H1 (cell line): ENCODE results near the gene CHRNA3. TPM values are rescaled to one million over a fixed set of nuclear protein-coding genes. Genes with fewer than 3 reads are reported as not detected.

Experiments
- CTCF ChIA-PET: fragments of 300-600 bp; sonication (Branson Sonifier 250); formaldehyde crosslinking; loops from one replicate; lab custom pipeline; 2021; ENCODE audit not compliant: partially characterized antibody; lab: Charles Lee
- POLR2A ChIA-PET: fragments of 300-600 bp; sonication (Branson Sonifier 250); formaldehyde crosslinking; loops from one replicate; lab custom pipeline; 2021; ENCODE audit warnings: inconsistent platforms; ENCODE audit not compliant: partially characterized antibody; lab: Charles Lee
- DNase-seq, 2 experiments: peaks; one replicate each; pipeline versions ENCODE4 v3.0.0 to v3.0.0-alpha.2; 2010 to 2022; ENCODE audit warnings: low spot score in 2 of 2, low read depth in 1 of 2, mixed read lengths in 1 of 2
- FAIRE-seq: peaks from 2 replicates; lab custom pipeline; 2011; peaks lifted over from hg19 to GRCh38; lab: Jason Lieb, UNC
- H2AFZ ChIP-seq: 2 replicates; pipeline ENCODE4 v1.8.1; 2012; ENCODE audit warnings: low read length, inconsistent platforms
- H2AK5ac ChIP-seq: 2 replicates; pipeline ENCODE4 v1.6.1; 2013; ENCODE audit warnings: low read depth, low read length
- H2BK120ac ChIP-seq: replicated peaks from 2 replicates; pipeline ENCODE3; 2013; ENCODE audit warnings: low read depth, low read length, inconsistent platforms
- H2BK12ac ChIP-seq: 2 replicates; pipeline ENCODE4 v1.6.1; 2013; ENCODE audit warnings: low read depth, low read length
- H2BK15ac ChIP-seq: 2 replicates; pipeline ENCODE4 v1.6.1; 2013; ENCODE audit warnings: low read length
- H2BK20ac ChIP-seq: 2 replicates; pipeline ENCODE4 v1.6.1; 2013; ENCODE audit warnings: low read length
- H2BK5ac ChIP-seq: 2 replicates; pipeline ENCODE4 v1.6.1; 2013; ENCODE audit warnings: low read depth, low read length
- H3K14ac ChIP-seq: 2 replicates; pipeline ENCODE4 v1.6.1; 2013; ENCODE audit warnings: inconsistent platforms; ENCODE audit not compliant: insufficient read length
- H3K18ac ChIP-seq: 2 replicates; pipeline ENCODE4 v1.6.1; 2013; ENCODE audit warnings: low read length; ENCODE audit errors: extremely low read depth
- H3K23ac ChIP-seq: 2 replicates; pipeline ENCODE4 v1.6.1; 2013; ENCODE audit warnings: inconsistent platforms; ENCODE audit not compliant: insufficient read length
- H3K23me2 ChIP-seq: 2 replicates; pipeline ENCODE4 v1.6.1; 2013; ENCODE audit warnings: low read depth, low read length
- H3K27ac ChIP-seq: 2 replicates; pipeline ENCODE4 v1.6.1; 2011; ENCODE audit warnings: low read depth, low read length, inconsistent platforms
- H3K27me3 ChIP-seq, 4 experiments: replicated peaks in 1 of 4; 1 replicate in 1 of 4; 2 replicates in 3 of 4; pipeline versions ENCODE4 v1.6.1 to v1.8.1; 2011 to 2013; ENCODE audit warnings: low read length in 3 of 4, mild to moderate bottlenecking in 3 of 4, inconsistent platforms in 2 of 4, mixed read lengths in 2 of 4, moderate library complexity in 1 of 4; ENCODE audit not compliant: control insufficient read depth in 3 of 4, insufficient read depth in 3 of 4; ENCODE audit errors: extremely low read depth in 1 of 4
- H3K36me3 ChIP-seq, 4 experiments: 2 replicates each; pipeline versions ENCODE4 v1.6.1 to v1.8.1; 2011 to 2013; ENCODE audit warnings: mild to moderate bottlenecking in 4 of 4, low read length in 3 of 4, moderate library complexity in 2 of 4, control low read depth in 1 of 4, inconsistent platforms in 1 of 4; ENCODE audit not compliant: insufficient read depth in 4 of 4, control insufficient read depth in 2 of 4
- H3K4ac ChIP-seq: replicated peaks from 2 replicates; pipeline ENCODE3; 2013; ENCODE audit warnings: low read length, low read depth, mixed read lengths, inconsistent platforms; ENCODE audit not compliant: insufficient read length
- H3K4me1 ChIP-seq, 4 experiments: replicated peaks in 1 of 4; 1 replicate in 1 of 4; 2 replicates in 3 of 4; pipeline versions ENCODE4 v1.6.1 to v1.8.1; 2011 to 2013; ENCODE audit warnings: low read length in 3 of 4, inconsistent platforms in 2 of 4, mixed read lengths in 1 of 4; ENCODE audit not compliant: insufficient read depth in 4 of 4, control insufficient read depth in 3 of 4
- H3K4me2 ChIP-seq, 2 experiments: 2 replicates each; pipeline versions ENCODE4 v1.6.1 to v1.8.1; 2011 to 2013; ENCODE audit warnings: low read depth in 2 of 2, low read length in 2 of 2, control low read depth in 1 of 2, inconsistent platforms in 1 of 2, mild to moderate bottlenecking in 1 of 2; ENCODE audit not compliant: insufficient read depth in 1 of 2
- H3K4me3 ChIP-seq, 4 experiments: fragments of 200-600, 300-600 bp in 1 of 4; sonication (generic), shearing (Covaris generic), sonication (Bioruptor Twin) in 1 of 4; 2 replicates each; pipeline versions ENCODE4 v1.5.1 to v1.8.1; 2011 to 2016; ENCODE audit warnings: low read length in 4 of 4, low read depth in 3 of 4, control low read depth in 2 of 4, inconsistent platforms in 2 of 4, mild to moderate bottlenecking in 2 of 4, mixed read lengths in 1 of 4, moderate library complexity in 1 of 4; ENCODE audit not compliant: insufficient read depth in 2 of 4; ENCODE audit errors: extremely low read depth in 1 of 4
- H3K56ac ChIP-seq: replicated peaks from 2 replicates; pipeline ENCODE3; 2013; ENCODE audit warnings: low read depth, mild to moderate bottlenecking, mixed read lengths, low read length, inconsistent platforms; ENCODE audit not compliant: insufficient read length
- H3K79me1 ChIP-seq: 2 replicates; pipeline ENCODE4 v1.6.1; 2013; ENCODE audit warnings: low read depth, low read length, control low read depth
- H3K79me2 ChIP-seq, 2 experiments: 2 replicates each; pipeline versions ENCODE4 v1.6.1 to v1.8.1; 2012 to 2013; ENCODE audit warnings: low read length in 2 of 2, mild to moderate bottlenecking in 2 of 2, inconsistent platforms in 1 of 2; ENCODE audit not compliant: insufficient read depth in 2 of 2, control insufficient read depth in 1 of 2
- H3K9ac ChIP-seq, 4 experiments: replicated peaks in 1 of 4; 1 replicate in 1 of 4; 2 replicates in 3 of 4; pipeline versions ENCODE4 v1.6.1 to v1.8.1; 2011 to 2013; ENCODE audit warnings: low read depth in 3 of 4, low read length in 3 of 4, control low read depth in 2 of 4, mild to moderate bottlenecking in 2 of 4, moderate library complexity in 2 of 4, inconsistent platforms in 1 of 4; ENCODE audit errors: extremely low read depth in 1 of 4
- H3K9me3 ChIP-seq, 2 experiments: 2 replicates each; pipeline versions ENCODE4 v1.6.1 to v1.8.1; 2012 to 2013; ENCODE audit warnings: mild to moderate bottlenecking in 2 of 2, moderate library complexity in 2 of 2, control low read depth in 1 of 2, inconsistent platforms in 1 of 2, low read depth in 1 of 2, low read length in 1 of 2, mixed read lengths in 1 of 2; ENCODE audit not compliant: insufficient read depth in 2 of 2
- H4K20me1 ChIP-seq, 2 experiments: replicated peaks in 1 of 2; 2 replicates each; pipeline versions ENCODE3 to v1.8.1; 2011 to 2013; ENCODE audit warnings: inconsistent platforms in 2 of 2, low read length in 2 of 2, mild to moderate bottlenecking in 1 of 2; ENCODE audit not compliant: insufficient read depth in 2 of 2, control insufficient read depth in 1 of 2
- H4K5ac ChIP-seq: 2 replicates; pipeline ENCODE4 v1.6.1; 2013; ENCODE audit warnings: low read length, low read depth, mixed read lengths, inconsistent platforms; ENCODE audit not compliant: insufficient read length
- H4K8ac ChIP-seq: 2 replicates; pipeline ENCODE4 v1.8.0; 2013; ENCODE audit warnings: mild to moderate bottlenecking, moderate library complexity, low read length, inconsistent platforms; ENCODE audit not compliant: insufficient read depth; ENCODE audit errors: extremely low read depth
- H4K91ac ChIP-seq: replicated peaks from 2 replicates; pipeline ENCODE3; 2013; ENCODE audit warnings: low read length, mixed read lengths, inconsistent platforms; ENCODE audit not compliant: insufficient read length
- CHD2 ChIP-seq: IDR thresholded peaks from 2 replicates; pipeline ENCODE4 v1.6.1; 2012; ENCODE audit warnings: low read length, improper control_type of control experiment
- CTCF ChIP-seq, 3 experiments: IDR thresholded peaks; 1 replicate in 2 of 3; 2 replicates in 1 of 3; pipeline versions ENCODE4 v1.5.1 to v1.6.1; 2011; ENCODE audit warnings: low read length in 3 of 3, mild to moderate bottlenecking in 3 of 3, inconsistent platforms in 2 of 3, low read depth in 1 of 3, moderate library complexity in 1 of 3; ENCODE audit not compliant: insufficient read depth in 1 of 3; ENCODE audit errors: control extremely low read depth in 1 of 3
- EP300 ChIP-seq, 2 experiments: IDR thresholded peaks; 1 replicate in 1 of 2; 2 replicates in 1 of 2; pipeline ENCODE4 v1.6.1; 2011 to 2012; ENCODE audit warnings: low read depth in 2 of 2, low read length in 2 of 2, mild to moderate bottlenecking in 2 of 2, borderline replicate concordance in 1 of 2, inconsistent platforms in 1 of 2, moderate library complexity in 1 of 2
- HDAC6 ChIP-seq: IDR thresholded peaks from one replicate; pipeline ENCODE4 v1.7.1; 2012; ENCODE audit warnings: low read depth, mild to moderate bottlenecking, inconsistent platforms, low read length, moderate library complexity
- RBBP5 ChIP-seq: IDR thresholded peaks from 2 replicates; pipeline ENCODE4 v1.7.1; 2012; ENCODE audit warnings: low read depth, mild to moderate bottlenecking, inconsistent platforms, low read length, moderate library complexity, borderline replicate concordance
- SAP30 ChIP-seq: fragments of 300-600 bp; sonication (generic); IDR thresholded peaks from 2 replicates; pipeline ENCODE4 v1.7.1; 2012; ENCODE audit warnings: low read length, moderate library complexity, mild to moderate bottlenecking, inconsistent platforms; ENCODE audit not compliant: insufficient read depth, insufficient replicate concordance
- TAF7 ChIP-seq: optimal IDR thresholded peaks from 2 replicates; pipeline ENCODE3; 2011; ENCODE audit warnings: low read depth, mild to moderate bottlenecking, inconsistent platforms, low read length, moderate library complexity, borderline replicate concordance
- TEAD4 ChIP-seq: IDR thresholded peaks from 2 replicates; pipeline ENCODE4 v1.6.1; 2012; ENCODE audit warnings: low read depth, low read length, inconsistent platforms, mixed read lengths
- YY1 ChIP-seq: IDR thresholded peaks from 2 replicates; pipeline ENCODE4 v1.6.1; 2011; ENCODE audit warnings: low read depth, mild to moderate bottlenecking, low read length
- ZNF274 ChIP-seq: IDR thresholded peaks from 2 replicates; pipeline ENCODE4 v1.7.0; 2012; ENCODE audit warnings: low read length, borderline replicate concordance; ENCODE audit errors: extremely low read depth
- WGBS, 2 experiments: shearing (Covaris generic) in 1 of 2; methylation state at CpG; one replicate each; pipeline versions ENCODE4 v1.1.6 to v1.1.7; 2013 to 2015; ENCODE audit warnings: low lambda C conversion rate in 2 of 2, mixed read lengths in 2 of 2, inconsistent platforms in 1 of 2, low coverage in 1 of 2, missing lambda C conversion rate in 1 of 2; ENCODE audit not compliant: insufficient replicate concordance in 2 of 2, insufficient coverage in 1 of 2, insufficient read length in 1 of 2; ENCODE audit errors: extremely low coverage in 1 of 2, missing lambda C conversion rate in 1 of 2; 5-methylcytosine and 5-hydroxymethylcytosine counted together
- polyA plus RNA-seq, 7 experiments: library from polyadenylated mRNA; depleted of rRNA in 3 of 7; stranded (reverse) in 5 of 7; unstranded in 2 of 7; fragments of >200 nt in 5 of 7; fragments of 200-250 nt in 2 of 7; gene quantifications; 1 replicate in 5 of 7; 2 replicates in 1 of 7; 4 replicates in 1 of 7; pipeline versions ENCODE4 v1.2.1 to v1.2.3, GENCODE V29; 2011 to 2013; ENCODE audit warnings: missing spikeins in 2 of 7, mixed read lengths in 2 of 7
- total RNA-seq: library from RNA; stranded (reverse); fragmentation: NEBNext Ultra II Directional; extraction: Animal tissue kit (Norgen Biotek cat#: 25700); gene quantifications from 2 replicates; pipeline ENCODE4 v1.2.1, GENCODE V29; 2021

Gene CHRNA3
- total and polyA plus RNA-seq, 2 of the 8 experiments (the other 6 are each of a cell fraction or from before 2014, with no cell fraction given): 2.1 to 4.7 TPM

- POLR2A ChIA-PET: no interaction called here
- TF ChIP-seq EP300 (IDR thresholded peaks at IDR 0.05; ENCODE audit: borderline replicate concordance in 1 of 2, low read depth in 2 of 2, low read length in 2 of 2): no peak
- no peak for TF ChIP-seq SAP30
- no peak for TF ChIP-seq CTCF (IDR thresholded peaks at IDR 0.05; ENCODE audit: control extremely low read depth in 1 of 3, insufficient read depth in 1 of 3, low read depth in 1 of 3, low read length in 3 of 3)
- TF ChIP-seq TEAD4: no peak
- no peak for TF ChIP-seq TAF7
- TF ChIP-seq YY1: no peak
- TF ChIP-seq ZNF274: no peak
- TF ChIP-seq CHD2: no peak
- TF ChIP-seq HDAC6: no peak
- no peak for TF ChIP-seq RBBP5
Observed at GRCh38 chr15:78617076-78617475, 3.7 kb downstream of the CHRNA3 start.

More at GRCh38 chr15:78617076-78617475, 3.7 kb downstream of the CHRNA3 start:
- peaks cover 0 to 10% (median 2%) of the 10 kb centered on the region in 4 experiments; a peak in 6 of 7 replicates for H3K4me1 ChIP-seq
- no peak overlapping the region for H3K56ac ChIP-seq
- H3K27me3 ChIP-seq: peaks cover 4 to 35% (median 33%) of the 10 kb centered on the region in 4 experiments
- no peaks in the 10 kb centered on the region for H3K36me3 ChIP-seq
- no peak overlapping the region for H3K14ac ChIP-seq
- H3K18ac ChIP-seq: no peak overlapping the region
- no peak overlapping the region for H4K8ac ChIP-seq
- no peak overlapping the region for H2BK20ac ChIP-seq
- H2BK12ac ChIP-seq: no peak overlapping the region
- H3K27ac ChIP-seq: no peak overlapping the region
- H3K79me1 ChIP-seq: no peaks in the 10 kb centered on the region
- no peaks in the 10 kb centered on the region for H3K9me3 ChIP-seq
- WGBS, 2 experiments: 76% methylated on average over 7 of the region's 7 CpGs; no CpG with 5 or more reads in 1 of the 2 experiments
- H2AK5ac ChIP-seq: no peak overlapping the region
- H4K91ac ChIP-seq: no peak overlapping the region
- H2BK120ac ChIP-seq: no peak overlapping the region
- CTCF ChIA-PET: interaction anchor here (1.1 to 7.6 kb wide), 2 partner anchors 21 to 91 kb away, joined by 5 to 81 read pairs; no protein-coding TSS in a partner anchor
- no peak overlapping the region for H3K4ac ChIP-seq
- H4K5ac ChIP-seq: no peak overlapping the region
- H2AFZ ChIP-seq: no peak overlapping the region
- no peak overlapping the region for H3K4me3 ChIP-seq
- H3K23ac ChIP-seq: no peak overlapping the region
- no peaks in the 10 kb centered on the region for H4K20me1 ChIP-seq
- H3K9ac ChIP-seq: no peak overlapping the region
- no peaks in the 10 kb centered on the region for H3K79me2 ChIP-seq
- FAIRE-seq: no peak
- no peak overlapping the region for H2BK5ac ChIP-seq
- DNase-seq: peak in 1 of 2 experiments; percentile 29
- H3K23me2 ChIP-seq: peaks cover 14% of the 10 kb centered on the region; the same call in 1 of the 2 replicates
- no peak overlapping the region for H3K4me2 ChIP-seq
- H2BK15ac ChIP-seq: no peak overlapping the region
